Measurements from ENCODE around the gene HIPK3. TPM values are rescaled to one million over a fixed set of nuclear protein-coding genes. Genes with fewer than 3 reads are reported as not detected.

Gene HIPK3
- total and polyA plus RNA-seq, 2 experiments from 2014 or later = 5.5 to 29.8 TPM

GRCh38 chr11:33263549-33263948 lies 6.4 kb downstream of the HIPK3 start (continued):
- TF ChIP-seq ZNF462 (CRISPR knock-in tag; IDR thresholded peaks at IDR 0.05) = no peak
- TF ChIP-seq, protein P1, sequence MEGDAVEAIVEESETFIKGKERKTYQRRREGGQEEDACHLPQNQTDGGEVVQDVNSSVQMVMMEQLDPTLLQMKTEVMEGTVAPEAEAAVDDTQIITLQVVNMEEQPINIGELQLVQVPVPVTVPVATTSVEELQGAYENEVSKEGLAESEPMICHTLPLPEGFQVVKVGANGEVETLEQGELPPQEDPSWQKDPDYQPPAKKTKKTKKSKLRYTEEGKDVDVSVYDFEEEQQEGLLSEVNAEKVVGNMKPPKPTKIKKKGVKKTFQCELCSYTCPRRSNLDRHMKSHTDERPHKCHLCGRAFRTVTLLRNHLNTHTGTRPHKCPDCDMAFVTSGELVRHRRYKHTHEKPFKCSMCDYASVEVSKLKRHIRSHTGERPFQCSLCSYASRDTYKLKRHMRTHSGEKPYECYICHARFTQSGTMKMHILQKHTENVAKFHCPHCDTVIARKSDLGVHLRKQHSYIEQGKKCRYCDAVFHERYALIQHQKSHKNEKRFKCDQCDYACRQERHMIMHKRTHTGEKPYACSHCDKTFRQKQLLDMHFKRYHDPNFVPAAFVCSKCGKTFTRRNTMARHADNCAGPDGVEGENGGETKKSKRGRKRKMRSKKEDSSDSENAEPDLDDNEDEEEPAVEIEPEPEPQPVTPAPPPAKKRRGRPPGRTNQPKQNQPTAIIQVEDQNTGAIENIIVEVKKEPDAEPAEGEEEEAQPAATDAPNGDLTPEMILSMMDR (conservative IDR thresholded peaks at IDR 0.05; ENCODE audit: low read depth in 2 of 2) = no peak
- TF ChIP-seq, protein P2, sequence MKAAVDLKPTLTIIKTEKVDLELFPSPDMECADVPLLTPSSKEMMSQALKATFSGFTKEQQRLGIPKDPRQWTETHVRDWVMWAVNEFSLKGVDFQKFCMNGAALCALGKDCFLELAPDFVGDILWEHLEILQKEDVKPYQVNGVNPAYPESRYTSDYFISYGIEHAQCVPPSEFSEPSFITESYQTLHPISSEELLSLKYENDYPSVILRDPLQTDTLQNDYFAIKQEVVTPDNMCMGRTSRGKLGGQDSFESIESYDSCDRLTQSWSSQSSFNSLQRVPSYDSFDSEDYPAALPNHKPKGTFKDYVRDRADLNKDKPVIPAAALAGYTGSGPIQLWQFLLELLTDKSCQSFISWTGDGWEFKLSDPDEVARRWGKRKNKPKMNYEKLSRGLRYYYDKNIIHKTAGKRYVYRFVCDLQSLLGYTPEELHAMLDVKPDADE (IDR thresholded peaks at IDR 0.05) = no peak
- no peak for TF ChIP-seq EZH2phosphoT487 (IDR thresholded peaks at IDR 0.05; ENCODE audit: unreplicated experiment)

DNA sequence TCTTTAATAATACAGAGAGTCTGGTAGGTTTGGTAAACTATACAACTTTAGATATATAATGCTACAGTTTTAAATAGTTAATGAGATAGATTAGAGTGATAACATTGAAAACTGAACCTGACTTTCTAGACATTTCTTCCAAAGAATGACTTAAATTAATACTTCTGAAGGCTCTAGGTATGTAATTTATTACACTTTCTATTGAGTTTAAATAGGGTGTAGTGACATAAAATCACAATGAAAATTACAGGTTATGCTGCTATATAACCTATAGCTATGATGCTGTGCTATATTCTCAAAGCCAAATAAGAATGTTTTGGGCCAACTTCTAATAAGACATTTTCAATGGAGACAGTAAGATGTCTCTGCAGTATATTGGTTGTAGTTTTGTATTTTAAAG lies 7.7 kb downstream of the HIPK3 start:
- peaks cover 5% of the 10 kb centered on the region; the same call in 1 of the 2 replicates for H4K20me1 ChIP-seq (replicated peaks; ENCODE audit: insufficient read depth)
- Mint-ChIP-seq H3K27me3 (ENCODE audit: insufficient read depth, low read depth, poor library complexity) (peaks cover 2% of the 10 kb centered on the region), H3K36me3 (ENCODE audit: low read depth) (no peaks in the 10 kb centered on the region), H3K27ac (no peak overlapping the region), H3K4me1 (peaks cover 10% of the 10 kb centered on the region), H3K9me3 (no peaks in the 10 kb centered on the region), H3K4me3 (no peak overlapping the region)
- no peak overlapping the region for H2AFZ ChIP-seq
- no peaks in the 10 kb centered on the region for H3K27me3 ChIP-seq (ENCODE audit: insufficient read depth)
- TF ChIP-seq NANOG (IDR thresholded peaks at IDR 0.05; ENCODE audit: borderline replicate concordance) = no peak
- TF ChIP-seq CREB1 (CRISPR knock-in tag; IDR thresholded peaks at IDR 0.05; ENCODE audit: low read depth) = no peak
- no peak overlapping the region for H3K4me2 ChIP-seq
- no peak overlapping the region for H3K4me3 ChIP-seq
- peaks cover 2% of the 10 kb centered on the region; the same call in 1 of the 2 replicates for H3K4me1 ChIP-seq (ENCODE audit: insufficient read depth)
- peaks cover 97% of the 10 kb centered on the region for H3K79me2 ChIP-seq (replicated peaks; ENCODE audit: insufficient read depth)
- H3K36me3 ChIP-seq (ENCODE audit: insufficient read depth) = no peaks in the 10 kb centered on the region
- DNase-seq (ENCODE audit: low spot score) (no peak), ATAC-seq (no peak)
- no peak overlapping the region for H3K27ac ChIP-seq (ENCODE audit: low read depth)
- H3K9me2 ChIP-seq (ENCODE audit: insufficient read depth) = no peaks in the 10 kb centered on the region
- H3F3A ChIP-seq (replicated peaks; ENCODE audit: low read depth) = no peaks in the 10 kb centered on the region
